ENCODE measurements around the gene ZNF888. TPM values are rescaled to one million over a fixed set of nuclear protein-coding genes. Genes with fewer than 3 reads are reported as not detected.

Gene ZNF888
- total RNA-seq, 2 experiments from 2014 or later, result 8.5 to 9.0 TPM

- Histone ChIP-seq H3K9me3 (ENCODE audit: low read length) (no peaks in the 10 kb centered on the region), H3K27ac (ENCODE audit: low read depth, low read length, poor library complexity, severe bottlenecking) (no peak overlapping the region), H4K20me1 (ENCODE audit: insufficient read depth, low read length) (no peaks in the 10 kb centered on the region), H3K36me3 (ENCODE audit: insufficient read depth, low read length) (peaks cover 55% of the 10 kb centered on the region), H2AFZ (ENCODE audit: low read length) (no peak overlapping the region), H3K9me2 (ENCODE audit: insufficient read depth, low read length) (no peaks in the 10 kb centered on the region), H3K79me2 (ENCODE audit: insufficient read depth, low read depth, low read length) (peaks cover 11% of the 10 kb centered on the region; the same call in 1 of the 2 replicates), H3K4me3 (ENCODE audit: low read depth, low read length, poor library complexity, severe bottlenecking) (no peak overlapping the region), H3K4me1 (ENCODE audit: insufficient read depth, low read length, poor library complexity, severe bottlenecking) (no peaks in the 10 kb centered on the region), H3K4me2 (ENCODE audit: low read length) (no peak overlapping the region)
- BruUV-seq (replicated peaks), result no TSS peak
- DNase-seq (ENCODE audit: low spot score), result no peak
- intact Hi-C loops (cut with micrococcal nuclease; ENCODE audit: unreplicated experiment), result no loop called here
- ChIA-PET CTCF (ENCODE audit: unreplicated experiment) (no interaction called here), POLR2A (no interaction called here)
- TF ChIP-seq EZH2phosphoT487 (IDR thresholded peaks at IDR 0.05; ENCODE audit: borderline replicate concordance, low read depth, low read length) (no peak), CTCF (conservative IDR thresholded peaks at IDR 0.05; ENCODE audit: low read length) (no peak)
Observed at GRCh38 chr19:52891336-52891735, 31.9 kb downstream of the ZNF888 start.

- no peak overlapping the region for H3K4me3 ChIP-seq (ENCODE audit: low read depth, low read length, poor library complexity, severe bottlenecking)
- no peaks in the 10 kb centered on the region for H4K20me1 ChIP-seq (ENCODE audit: insufficient read depth, low read length)
- no peak for DNase-seq (ENCODE audit: low spot score)
- H3K27ac ChIP-seq (ENCODE audit: low read depth, low read length, poor library complexity, severe bottlenecking), result no peak overlapping the region
- no peaks in the 10 kb centered on the region for H3K9me2 ChIP-seq (ENCODE audit: insufficient read depth, low read length)
- no peaks in the 10 kb centered on the region for H3K79me2 ChIP-seq (ENCODE audit: insufficient read depth, low read depth, low read length)
- no peaks in the 10 kb centered on the region for H3K9me3 ChIP-seq (ENCODE audit: low read length)
- intact Hi-C loops (cut with micrococcal nuclease; ENCODE audit: unreplicated experiment), result no loop called here
- H2AFZ ChIP-seq (ENCODE audit: low read length), result no peak overlapping the region
- peaks cover 59% of the 10 kb centered on the region for H3K36me3 ChIP-seq (ENCODE audit: insufficient read depth, low read length)
- ChIA-PET CTCF (ENCODE audit: unreplicated experiment) (no interaction called here), POLR2A (no interaction called here)
- BruUV-seq (replicated peaks), result no TSS peak
- no peak overlapping the region for H3K4me2 ChIP-seq (ENCODE audit: low read length)
- H3K4me1 ChIP-seq (ENCODE audit: insufficient read depth, low read length, poor library complexity, severe bottlenecking), result no peaks in the 10 kb centered on the region
- no peak for TF ChIP-seq EZH2phosphoT487 (IDR thresholded peaks at IDR 0.05; ENCODE audit: borderline replicate concordance, low read depth, low read length)
- no peak for TF ChIP-seq CTCF (conservative IDR thresholded peaks at IDR 0.05; ENCODE audit: low read length)
Observed at GRCh38 chr19:52889931-52890330, 33.3 kb downstream of the ZNF888 start.

- CTCF ChIA-PET (ENCODE audit: unreplicated experiment), result no interaction called here
Observed at GRCh38 chr19:52889076-52889475, 34.2 kb downstream of the ZNF888 start.

More at GRCh38 chr19:52889076-52889475, 34.2 kb downstream of the ZNF888 start:
- no peak overlapping the region for H3K4me2 ChIP-seq (ENCODE audit: low read length)
- TF ChIP-seq CTCF (conservative IDR thresholded peaks at IDR 0.05; ENCODE audit: low read length), result no peak
- no peak for TF ChIP-seq EZH2phosphoT487 (IDR thresholded peaks at IDR 0.05; ENCODE audit: borderline replicate concordance, low read depth, low read length)
- DNase-seq (ENCODE audit: low spot score), result no peak
- BruUV-seq (replicated peaks), result no TSS peak
- no peak overlapping the region for H3K27ac ChIP-seq (ENCODE audit: low read depth, low read length, poor library complexity, severe bottlenecking)
- no peaks in the 10 kb centered on the region for H3K4me1 ChIP-seq (ENCODE audit: insufficient read depth, low read length, poor library complexity, severe bottlenecking)
- H4K20me1 ChIP-seq (ENCODE audit: insufficient read depth, low read length), result no peaks in the 10 kb centered on the region
- peaks cover 59% of the 10 kb centered on the region for H3K36me3 ChIP-seq (ENCODE audit: insufficient read depth, low read length)
- no peak overlapping the region for H2AFZ ChIP-seq (ENCODE audit: low read length)
- H3K4me3 ChIP-seq (ENCODE audit: low read depth, low read length, poor library complexity, severe bottlenecking), result no peak overlapping the region
- no peaks in the 10 kb centered on the region for H3K79me2 ChIP-seq (ENCODE audit: insufficient read depth, low read depth, low read length)
- POLR2A ChIA-PET, result interaction anchor here (0.6 kb wide), 1 partner anchor 1350 kb away, joined by 3 read pairs; no protein-coding TSS in a partner anchor
- intact Hi-C loops (cut with micrococcal nuclease; ENCODE audit: unreplicated experiment), result no loop called here
- H3K9me2 ChIP-seq (ENCODE audit: insufficient read depth, low read length), result no peaks in the 10 kb centered on the region
- no peaks in the 10 kb centered on the region for H3K9me3 ChIP-seq (ENCODE audit: low read length)

All from OCI-LY7 (cell line).